NCI-H748 treated with DMSO at 0.1 percent for 48 hours (cell line): ENCODE data around the gene PLA2G5.

Experiments used
- DNase-seq: peaks from one replicate; lab custom pipeline; 2025; lab: John Stamatoyannopoulos, UW

The PLA2G5 gene

GRCh38 chr1:20090641-20091040 is 20.6 kb downstream of the PLA2G5 start:
- no peak for DNase-seq

GRCh38 chr1:20093303-20093702 is 23.3 kb downstream of the PLA2G5 start:
- no peak for DNase-seq

- no peak for DNase-seq
These were observed 24.0 kb downstream of the PLA2G5 start for GRCh38 chr1:20093940-20094391.

- DNase-seq, result no peak
These were observed 25.8 kb downstream of the PLA2G5 start for GRCh38 chr1:20095564-20096434.

- DNase-seq, result no peak
These were observed 26.9 kb downstream of the PLA2G5 start for GRCh38 chr1:20096840-20097447.

- no peak for DNase-seq
These were observed 29.5 kb downstream of the PLA2G5 start for GRCh38 chr1:20099533-20099932.

GRCh38 chr1:20100632-20101355 is 30.8 kb downstream of the PLA2G5 start:
- DNase-seq, result no peak

- no peak for DNase-seq
These were observed 32.9 kb downstream of the PLA2G5 start for GRCh38 chr1:20102875-20103274.

- DNase-seq, result no peak
These were observed 35.9 kb downstream of the PLA2G5 start for GRCh38 chr1:20105856-20106255.

GRCh38 chr1:20107351-20107750 is 37.4 kb downstream of the PLA2G5 start:
- no peak for DNase-seq

- no peak for DNase-seq
These were observed 37.8 kb downstream of the PLA2G5 start for GRCh38 chr1:20107796-20108195.

- DNase-seq, result no peak
These were observed 38.6 kb downstream of the PLA2G5 start for GRCh38 chr1:20108366-20109123.

- no peak for DNase-seq
These were observed 39.3 kb downstream of the PLA2G5 start for GRCh38 chr1:20109223-20109856.

GRCh38 chr1:20110679-20111078 is 40.7 kb downstream of the PLA2G5 start:
- no peak for DNase-seq

- no peak for DNase-seq
These were observed 41.5 kb downstream of the PLA2G5 start for GRCh38 chr1:20111452-20111851.

- no peak for DNase-seq
These were observed 42.4 kb downstream of the PLA2G5 start for GRCh38 chr1:20112279-20113000.

GRCh38 chr1:20114021-20114648 is 44.1 kb downstream of the PLA2G5 start:
- DNase-seq, result no peak

GRCh38 chr1:20115479-20115878 is 45.5 kb downstream of the PLA2G5 start:
- DNase-seq, result no peak

- no peak for DNase-seq
These were observed 45.9 kb downstream of the PLA2G5 start for GRCh38 chr1:20115916-20116315.

- DNase-seq, result no peak
These were observed 47.2 kb downstream of the PLA2G5 start for GRCh38 chr1:20117236-20117635.
